NCI-H1694 (cell line): ENCODE data around the gene CARD19.

Experiments used
- DNase-seq: peaks from one replicate; lab custom pipeline; 2025; lab: John Stamatoyannopoulos, UW

CARD19 gene

GRCh38 chr9:93096131-93096802 lies at the start of gene CARD19:
Gene CARD19, plus strand, starts transcription at chr9:93096217. Its CDS starts 129 bp downstream, at chr9:93096346.
- no peak for DNase-seq

DNA sequence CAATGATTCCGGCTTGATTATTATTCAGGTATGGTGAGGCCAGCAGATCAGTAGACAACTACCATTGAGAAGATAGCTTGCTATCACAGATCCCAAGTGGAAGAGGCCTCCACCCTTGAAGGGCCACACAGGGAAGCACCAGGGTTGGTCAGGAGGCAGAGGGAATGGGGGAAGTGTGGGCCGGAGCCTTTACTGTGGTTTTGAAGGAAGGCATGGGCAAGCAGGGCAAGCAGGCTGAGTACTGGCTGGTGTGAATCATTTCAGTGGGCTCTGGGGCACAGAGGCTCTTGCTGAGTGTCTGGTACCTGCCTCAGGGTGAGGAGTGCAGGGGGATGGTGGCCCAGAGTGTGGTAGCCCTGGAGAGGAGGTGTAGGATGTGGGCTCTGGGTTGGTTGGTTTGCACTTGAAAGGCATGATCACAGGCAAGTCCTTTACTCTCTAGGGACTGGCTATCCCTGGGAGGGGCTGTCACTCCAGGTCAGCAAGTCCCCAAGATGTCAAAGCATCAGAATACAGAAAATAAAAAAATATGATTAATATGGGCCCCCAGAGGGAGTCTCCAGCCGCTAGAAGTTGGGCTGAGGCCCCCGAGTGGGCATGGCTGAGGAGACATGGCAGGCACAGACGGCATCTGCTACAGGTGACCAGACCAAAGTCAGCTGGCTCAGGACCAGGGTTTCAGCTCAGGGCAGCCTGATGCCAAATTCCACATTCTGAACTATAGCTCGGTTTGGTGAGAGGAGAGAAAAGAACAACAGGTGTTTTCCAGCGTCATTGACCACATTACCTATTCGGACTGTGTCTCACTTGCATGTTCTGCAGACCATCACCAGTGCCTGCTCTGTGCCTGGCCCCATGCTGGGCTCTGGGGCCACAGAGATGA lies 47.2 kb upstream of the CARD19 start:
- DNase-seq = no peak

GRCh38 chr9:93049491-93049890 lies 46.5 kb upstream of the CARD19 start:
- DNase-seq = no peak

- DNase-seq = no peak
These were observed 45.8 kb upstream of the CARD19 start for GRCh38 chr9:93050231-93050630.

DNA sequence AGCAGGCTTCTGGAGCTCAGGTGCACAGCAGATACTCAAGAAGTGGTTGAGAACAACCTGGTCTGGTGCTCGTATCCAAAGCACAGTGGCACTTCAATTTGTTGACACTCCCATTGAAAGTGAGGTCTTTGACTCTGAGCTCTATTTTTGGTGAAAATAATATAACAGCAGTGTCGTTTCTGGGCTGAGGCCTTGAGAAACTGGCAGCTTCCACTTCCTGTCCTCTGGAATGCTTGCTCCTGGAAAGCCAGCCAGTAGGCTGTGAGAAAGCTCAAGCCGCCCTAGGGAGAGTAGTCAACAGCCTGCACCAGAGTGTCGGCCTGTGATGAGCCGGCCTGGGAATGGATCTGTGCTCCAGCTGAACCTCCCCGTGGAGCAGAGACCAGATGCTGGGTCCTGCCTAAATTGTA lies 44.3 kb upstream of the CARD19 start:
- no peak for DNase-seq

DNA sequence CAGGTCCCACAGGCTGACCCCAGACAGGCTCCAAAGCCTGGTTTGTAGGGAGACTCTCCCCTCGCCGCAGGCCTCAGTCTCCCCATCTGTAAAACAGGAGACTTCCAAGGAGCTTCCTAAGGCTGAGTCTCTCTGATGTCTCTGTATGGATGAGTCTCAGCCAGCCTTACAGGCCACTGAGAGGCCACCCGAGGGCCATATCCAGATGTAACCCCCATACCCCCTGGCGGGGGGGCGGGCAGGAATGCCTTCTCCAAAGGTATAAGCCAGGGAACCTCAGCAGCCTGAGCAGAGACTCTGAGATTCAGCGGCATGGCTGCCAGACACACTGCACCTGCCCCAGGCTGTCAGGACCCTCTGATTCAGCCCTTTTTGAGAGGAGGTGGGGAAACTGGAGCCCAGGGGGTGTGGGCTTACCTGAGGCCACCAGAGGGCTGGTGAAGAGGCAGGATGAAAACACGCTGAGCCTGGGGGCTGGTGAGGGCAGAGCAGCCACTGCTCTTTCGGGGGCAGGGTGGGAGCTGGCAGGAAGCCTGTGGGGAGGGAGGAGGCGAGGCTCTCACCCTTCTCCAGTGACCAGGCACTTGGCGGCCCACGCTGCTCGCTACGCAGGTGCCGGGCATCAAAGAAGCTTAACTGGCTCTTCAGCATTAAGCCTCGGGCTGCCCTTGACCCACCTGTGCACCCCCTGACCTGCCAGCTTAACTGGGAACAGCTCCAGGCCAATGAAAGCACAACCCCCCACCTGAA lies 43.1 kb upstream of the CARD19 start:
- no peak for DNase-seq

- no peak for DNase-seq
These were observed 42.2 kb upstream of the CARD19 start for GRCh38 chr9:93053781-93054331.

GRCh38 chr9:93054758-93055704 lies 41.0 kb upstream of the CARD19 start:
- DNase-seq = no peak

DNA sequence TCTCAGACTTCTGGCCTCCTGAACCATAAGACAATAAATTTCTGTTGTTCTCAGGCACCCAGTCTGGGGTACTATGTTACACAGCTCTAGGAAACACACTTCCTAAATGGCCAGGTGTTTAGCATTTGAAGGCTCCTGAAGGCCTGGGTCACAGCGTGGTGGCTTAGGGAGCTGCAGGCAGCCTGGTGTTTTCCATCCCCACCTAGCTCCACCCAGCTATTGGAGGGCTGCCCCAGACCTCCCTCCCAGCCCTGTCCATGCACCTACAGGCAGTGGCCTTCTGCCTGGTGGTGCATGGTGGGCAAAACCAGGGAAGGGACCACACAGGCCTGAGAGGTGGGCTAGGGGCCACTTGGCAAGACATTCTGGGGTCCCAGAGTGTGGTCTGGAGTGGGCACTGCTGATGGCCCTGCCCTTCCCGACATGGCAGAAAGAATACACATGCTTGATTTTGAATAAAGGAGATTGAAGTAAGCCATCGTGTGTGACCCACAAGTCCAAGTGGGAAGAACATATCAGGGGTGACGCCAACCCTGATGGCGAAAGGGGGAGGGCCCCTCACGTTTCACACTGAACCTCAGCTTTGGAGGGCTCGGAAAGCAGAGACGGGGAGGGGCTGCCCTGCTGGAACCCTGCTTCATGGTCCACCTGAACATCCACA lies 38.8 kb upstream of the CARD19 start:
- DNase-seq = no peak

- DNase-seq = no peak
These were observed 38.2 kb upstream of the CARD19 start for GRCh38 chr9:93057703-93058354.

GRCh38 chr9:93058355-93059010 lies 37.5 kb upstream of the CARD19 start, which contains the start of gene SUSD3:
Gene SUSD3, plus strand, starts transcription at chr9:93058701. Its CDS starts 42 bp downstream, at chr9:93058743.
- no peak for DNase-seq

- DNase-seq = no peak
These were observed 36.9 kb upstream of the CARD19 start for GRCh38 chr9:93059011-93059714.

DNA sequence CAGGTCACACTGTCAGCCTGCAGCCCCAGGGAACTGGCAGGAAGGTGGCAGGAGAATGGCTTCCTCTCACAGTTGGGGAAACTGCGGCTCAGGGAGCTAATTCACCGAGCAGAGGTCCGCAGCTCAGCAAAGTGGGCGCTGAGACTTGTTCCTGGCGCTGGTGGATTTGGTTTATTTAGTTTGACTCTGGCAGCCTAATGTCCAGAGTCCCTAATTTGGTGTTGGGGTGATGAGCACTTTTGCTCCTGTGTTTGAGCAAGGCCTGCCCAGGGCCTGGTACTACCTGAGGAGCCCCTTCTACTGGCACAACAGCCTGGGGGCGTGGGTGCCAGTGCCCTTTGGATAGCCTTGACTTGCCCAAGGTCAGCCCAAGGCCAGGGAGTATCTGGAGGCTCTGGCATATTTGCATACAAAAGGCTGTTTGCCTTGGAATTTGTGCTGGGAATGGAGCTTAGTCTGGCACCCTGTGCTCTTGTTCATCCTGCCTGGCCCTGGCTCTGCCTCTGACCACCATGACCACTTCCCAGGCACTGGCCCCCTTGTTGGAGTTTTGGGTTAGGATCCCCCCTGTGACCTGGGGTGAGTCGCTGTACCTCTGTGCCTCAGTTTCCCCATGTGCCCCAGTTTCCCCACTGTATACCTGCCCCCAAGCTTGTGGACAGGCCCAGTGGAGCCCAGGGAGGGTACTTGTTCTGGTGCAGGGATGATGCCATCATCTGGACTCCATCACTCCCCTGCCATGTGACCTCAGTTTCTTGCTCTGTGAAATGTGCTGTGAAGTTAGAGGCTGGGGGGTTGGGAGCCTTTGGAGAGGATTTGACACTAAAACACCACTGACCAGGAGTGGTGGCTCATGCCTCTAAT lies 36.1 kb upstream of the CARD19 start:
- DNase-seq = no peak

GRCh38 chr9:93060746-93061259 lies 35.2 kb upstream of the CARD19 start:
- DNase-seq = no peak

GRCh38 chr9:93061260-93061751 lies 34.7 kb upstream of the CARD19 start:
- DNase-seq = no peak

DNA sequence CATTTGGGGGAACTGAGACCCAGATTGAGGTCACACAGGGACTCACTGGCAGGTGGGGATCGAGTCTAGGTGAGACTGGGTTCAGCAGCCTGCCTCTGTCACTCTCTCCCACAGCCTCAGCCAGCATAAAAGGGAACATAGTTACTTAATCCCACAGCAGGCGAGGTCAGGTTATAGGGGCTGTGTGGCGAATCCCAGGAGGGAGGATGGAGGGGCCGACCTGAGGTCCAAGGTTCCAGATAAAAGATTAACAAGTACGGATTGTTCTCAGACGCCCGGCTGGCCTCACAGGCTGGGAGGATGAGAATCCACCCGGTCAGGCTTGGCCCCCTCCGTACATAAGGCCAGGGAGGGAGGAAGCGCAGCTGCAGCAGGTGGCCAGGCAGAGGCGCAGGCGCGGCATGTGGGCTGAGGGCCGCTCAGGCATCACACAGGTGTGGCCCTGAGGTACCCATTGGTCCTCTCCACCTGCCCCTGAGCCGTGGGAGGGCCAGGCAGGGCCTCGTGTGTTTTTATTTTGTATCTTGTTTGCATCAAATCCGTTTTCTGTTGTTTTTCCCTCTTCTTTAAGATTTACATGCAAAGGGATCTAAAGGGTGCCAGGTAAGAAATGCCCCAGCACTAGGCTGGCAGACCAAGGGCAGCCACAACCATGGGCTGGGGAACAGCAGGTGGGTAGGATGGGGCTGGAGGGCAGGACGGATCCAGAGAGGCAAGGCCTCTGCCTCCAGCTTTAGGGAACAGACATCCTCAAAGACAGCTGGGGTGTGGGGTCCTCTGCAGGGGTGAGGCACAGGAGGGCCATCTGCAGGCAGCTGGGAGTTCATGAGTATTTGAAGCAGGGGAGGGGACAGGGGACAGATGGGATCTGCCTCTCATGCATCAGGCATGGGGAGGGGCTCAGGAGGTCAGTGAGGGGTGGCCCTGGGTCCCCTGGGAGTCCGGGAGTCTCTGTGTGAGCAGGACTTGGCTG lies 33.9 kb upstream of the CARD19 start:
- peak; percentile 18 for DNase-seq
